GM15510 (cell line): Measurements from ENCODE around the gene FURIN.

Experiments
- POLR2A ChIP-seq: IDR thresholded peaks from 3 replicates; pipeline ENCODE4 v1.6.1; 2011; ENCODE audit warnings: borderline replicate concordance; ENCODE audit not compliant: insufficient read length; ENCODE audit errors: extremely low read depth

FURIN gene

GRCh38 chr15:90862487-90862886 is 5.9 kb upstream of the FURIN start:
- TF ChIP-seq POLR2A: no peak

GRCh38 chr15:90862964-90863778 is 5.2 kb upstream of the FURIN start:
- TF ChIP-seq POLR2A: no peak

- TF ChIP-seq POLR2A: no peak
Observed at GRCh38 chr15:90863987-90864386, 4.4 kb upstream of the FURIN start.

- TF ChIP-seq POLR2A: no peak
Observed at GRCh38 chr15:90864507-90864906, 3.9 kb upstream of the FURIN start.

- no peak for TF ChIP-seq POLR2A
Observed at GRCh38 chr15:90865702-90866101, 2.7 kb upstream of the FURIN start.

GRCh38 chr15:90866161-90866715 is 2.1 kb upstream of the FURIN start:
- no peak for TF ChIP-seq POLR2A

- no peak for TF ChIP-seq POLR2A
Observed at GRCh38 chr15:90866800-90867199, 1.6 kb upstream of the FURIN start.

- TF ChIP-seq POLR2A: no peak
Observed at GRCh38 chr15:90869140-90869541, 753 bp downstream of the FURIN start.

GRCh38 chr15:90869601-90870353 is 1.4 kb downstream of the FURIN start:
- no peak for TF ChIP-seq POLR2A

GRCh38 chr15:90870354-90871138 is 2.2 kb downstream of the FURIN start:
- no peak for TF ChIP-seq POLR2A

- no peak for TF ChIP-seq POLR2A
Observed at GRCh38 chr15:90871139-90871715, 2.8 kb downstream of the FURIN start.

GRCh38 chr15:90871716-90872485 is 3.5 kb downstream of the FURIN start:
- TF ChIP-seq POLR2A: no peak

- no peak for TF ChIP-seq POLR2A
Observed at GRCh38 chr15:90872486-90873184, 4.2 kb downstream of the FURIN start.
